PC-9 (cell line): ENCODE results near the gene VANGL2. TPM values are rescaled to one million over a fixed set of nuclear protein-coding genes. Genes with fewer than 3 reads are reported as not detected.

Experiments used
- BruUV-seq: library from RNA; stranded (reverse); fragments of 400-500 nt; replicated peaks from 2 replicates; lab custom pipeline; 2021; lab: Mats Ljungman, UMichigan
- CTCF ChIA-PET: fragments of 300-600 bp; sonication (Branson Sonifier 250); formaldehyde crosslinking; loops from one replicate; lab custom pipeline; 2022; ENCODE audit warnings: antibody characterized with exemption; lab: Charles Lee
- POLR2A ChIA-PET: fragments of 300-600 bp; sonication (Branson Sonifier 250); formaldehyde crosslinking; loops from one replicate; lab custom pipeline; 2022; ENCODE audit warnings: antibody characterized with exemption; ENCODE audit not compliant: unreplicated experiment; lab: Charles Lee
- DNase-seq, 2 experiments: peaks; one replicate each; pipeline versions ENCODE4 v3.0.0 to v3.0.0-alpha.2; 2015 to 2022; ENCODE audit warnings: mixed read lengths in 1 of 2
- H2AFZ ChIP-seq: fragments of 200-600 bp; sonication (generic); 2 replicates; pipeline ENCODE4 v1.8.1; 2017; ENCODE audit warnings: antibody characterized with exemption
- H3F3A ChIP-seq: fragments of 200-600 bp; sonication (generic); 2 replicates; pipeline ENCODE4 v1.8.1; 2017; ENCODE audit warnings: antibody characterized with exemption, mild to moderate bottlenecking, low read depth; ENCODE audit not compliant: insufficient read depth
- H3K27ac ChIP-seq: fragments of 200-600 bp; sonication (generic); 2 replicates; pipeline ENCODE4 v1.6.1; 2016; ENCODE audit warnings: mixed run types
- H3K27me3 ChIP-seq: fragments of 200-600 bp; sonication (generic); 2 replicates; pipeline ENCODE4 v1.6.1; 2016; ENCODE audit warnings: low read depth, mixed run types; ENCODE audit not compliant: insufficient read depth
- H3K36me3 ChIP-seq: fragments of 200-600 bp; sonication (generic); 2 replicates; pipeline ENCODE4 v1.6.1; 2016; ENCODE audit warnings: low read depth, mixed run types
- H3K4me1 ChIP-seq: fragments of 200-600 bp; sonication (generic); replicated peaks from 2 replicates; pipeline ENCODE4 v1.6.1; 2016; ENCODE audit warnings: mixed run types; ENCODE audit not compliant: insufficient read depth
- H3K4me2 ChIP-seq: fragments of 200-600 bp; sonication (generic); 2 replicates; pipeline ENCODE4 v1.6.1; 2017; ENCODE audit warnings: mixed run types
- H3K4me3 ChIP-seq: fragments of 200-600 bp; sonication (generic); 2 replicates; pipeline ENCODE4 v1.6.1; 2016; ENCODE audit warnings: mixed run types
- H3K79me2 ChIP-seq: fragments of 200-600 bp; sonication (generic); 2 replicates; pipeline ENCODE4 v1.6.1; 2017; ENCODE audit warnings: low read depth, mixed run types
- H3K9me2 ChIP-seq: fragments of 200-600 bp; sonication (generic); 2 replicates; pipeline ENCODE4 v1.8.1; 2017; ENCODE audit warnings: mild to moderate bottlenecking; ENCODE audit not compliant: insufficient read depth
- H3K9me3 ChIP-seq: fragments of 200-600 bp; sonication (generic); 2 replicates; pipeline ENCODE4 v1.8.1; 2016; ENCODE audit warnings: low read depth; ENCODE audit not compliant: insufficient read depth
- H4K20me1 ChIP-seq: fragments of 200-600 bp; sonication (generic); 2 replicates; pipeline ENCODE4 v1.8.1; 2017; ENCODE audit not compliant: insufficient read depth
- CTCF ChIP-seq: fragments of 200-600 bp; sonication (generic); conservative IDR thresholded peaks from 2 replicates; pipeline ENCODE4 v1.6.1; 2017; ENCODE audit warnings: mixed run types, antibody characterized with exemption, mild to moderate bottlenecking, moderate library complexity
- EZH2 ChIP-seq: fragments of 200-600 bp; sonication (generic); IDR thresholded peaks from 2 replicates; pipeline ENCODE4 v1.8.0; 2017; ENCODE audit warnings: antibody characterized with exemption, low read depth
- intact Hi-C: fragments of 100-400 bp; cut with micrococcal nuclease; formaldehyde crosslinking; loops from one replicate; pipeline ENCODE4 v1.10.0; 2022; ENCODE audit not compliant: unreplicated experiment
- total RNA-seq: library from RNA; stranded (reverse); gene quantifications from 2 replicates; pipeline ENCODE4 v1.2.3, GENCODE V29; 2021

The VANGL2 gene
- total RNA-seq, 1 experiment from 2014 or later = 12.4 TPM

GRCh38 chr1:160361199-160361598, 39.2 kb upstream of the VANGL2 start:
- no peak overlapping the region for H3K4me3 ChIP-seq
- ChIA-PET POLR2A (no interaction called here), CTCF (no interaction called here)
- no peaks in the 10 kb centered on the region for H3K4me1 ChIP-seq
- no peaks in the 10 kb centered on the region for H4K20me1 ChIP-seq
- intact Hi-C loops = no loop called here
- TF ChIP-seq CTCF (no peak), EZH2 (no peak)
- H3F3A ChIP-seq = no peaks in the 10 kb centered on the region
- no peak overlapping the region for H3K27ac ChIP-seq
- H3K79me2 ChIP-seq = no peaks in the 10 kb centered on the region
- BruUV-seq = no TSS peak
- no peak for DNase-seq
- no peaks in the 10 kb centered on the region for H3K36me3 ChIP-seq
- no peaks in the 10 kb centered on the region for H3K9me3 ChIP-seq
- no peaks in the 10 kb centered on the region for H3K27me3 ChIP-seq
- no peaks in the 10 kb centered on the region for H3K9me2 ChIP-seq
- no peak overlapping the region for H3K4me2 ChIP-seq
- H2AFZ ChIP-seq = no peak overlapping the region

- Histone ChIP-seq H3K27me3 (no peaks in the 10 kb centered on the region), H2AFZ (no peak overlapping the region), H3K9me3 (no peaks in the 10 kb centered on the region), H3F3A (no peaks in the 10 kb centered on the region), H3K4me3 (no peak overlapping the region), H4K20me1 (no peaks in the 10 kb centered on the region), H3K9me2 (no peaks in the 10 kb centered on the region), H3K36me3 (no peaks in the 10 kb centered on the region), H3K4me1 (no peaks in the 10 kb centered on the region), H3K27ac (no peak overlapping the region), H3K4me2 (no peak overlapping the region), H3K79me2 (no peaks in the 10 kb centered on the region)
- ChIA-PET POLR2A (no interaction called here), CTCF (interaction anchor here (0.5 kb wide), 1 partner anchor 25 kb away, joined by 5 read pairs; no protein-coding TSS in a partner anchor)
- intact Hi-C loops = no loop called here
- TF ChIP-seq CTCF (no peak), EZH2 (no peak)
- BruUV-seq = no TSS peak
- peak in 1 of 2 experiments; percentile 15 for DNase-seq
Measured at GRCh38 chr1:160361814-160362167, 38.6 kb upstream of the VANGL2 start.

DNA sequence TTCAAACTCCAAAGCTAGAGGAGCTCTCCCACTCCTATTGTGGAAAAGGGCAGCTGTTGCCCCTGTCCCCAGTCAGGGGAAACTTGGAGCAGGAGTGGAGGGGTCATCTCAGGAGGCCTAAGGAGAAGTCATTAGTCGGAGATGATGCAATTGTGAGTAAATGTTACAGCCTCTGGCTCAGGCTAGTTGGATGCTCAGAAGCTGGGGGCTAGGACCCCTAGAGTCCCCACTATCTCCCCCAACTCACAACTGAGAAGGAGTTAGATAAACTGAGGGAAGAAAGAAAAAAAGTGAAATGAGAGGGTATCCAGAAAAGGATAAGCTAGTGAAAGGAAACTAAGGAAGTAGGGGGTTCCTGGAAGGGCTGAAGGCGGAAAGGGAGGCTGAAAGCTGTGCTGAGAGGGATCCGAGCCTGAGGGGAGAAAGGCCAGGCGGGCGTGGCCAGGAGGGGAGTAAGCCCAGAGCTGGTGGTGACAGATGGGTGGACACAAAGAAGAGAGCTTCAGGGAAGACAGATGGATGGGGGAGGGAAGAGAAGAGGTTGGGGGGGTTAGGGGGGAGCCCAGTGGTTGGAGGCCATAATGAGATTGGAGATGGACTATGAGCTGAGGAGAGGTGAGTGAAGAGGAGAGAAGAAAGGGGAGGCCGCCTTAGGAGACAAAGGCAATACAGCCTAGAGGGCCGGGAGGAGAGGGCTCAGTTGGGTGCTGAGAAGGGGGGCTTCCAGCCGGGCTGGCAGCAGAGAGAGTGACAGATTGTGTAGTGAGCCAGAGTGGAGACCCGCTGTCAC, 38.0 kb upstream of the VANGL2 start:
- Histone ChIP-seq H3K79me2 (no peaks in the 10 kb centered on the region), H4K20me1 (no peaks in the 10 kb centered on the region), H3K27me3 (no peaks in the 10 kb centered on the region), H3K27ac (no peak overlapping the region), H3K4me1 (no peaks in the 10 kb centered on the region), H3K9me3 (no peaks in the 10 kb centered on the region), H3K4me2 (no peak overlapping the region), H3F3A (no peaks in the 10 kb centered on the region), H2AFZ (no peak overlapping the region), H3K36me3 (no peaks in the 10 kb centered on the region), H3K9me2 (no peaks in the 10 kb centered on the region), H3K4me3 (no peak overlapping the region)
- TF ChIP-seq CTCF = no peak
- no TSS peak for BruUV-seq
- ChIA-PET POLR2A (no interaction called here), CTCF (interaction anchor here (0.5 kb wide), 1 partner anchor 26 kb away, joined by 5 read pairs; no protein-coding TSS in a partner anchor)
- intact Hi-C loops = no loop called here
- DNase-seq = peak in 1 of 2 experiments; percentile 10
